HL-60 (cell line): ENCODE results near the gene KRTAP13-4.

ENCODE experiments used
- DNase-seq, 2 experiments: peaks; one replicate each; pipeline ENCODE4 v3.0.0-alpha.2; 2010 to 2020; ENCODE audit warnings: low read depth in 1 of 2, low spot score in 1 of 2
- H3K27ac ChIP-seq: fragments of 250-450 bp; sonication (Bioruptor Pico); replicated peaks from 2 replicates; pipeline ENCODE4 v1.5.1; 2020; ENCODE audit warnings: mild to moderate bottlenecking, moderate library complexity
- H3K27me3 ChIP-seq: fragments of 250-450 bp; sonication (Bioruptor Pico); 2 replicates; pipeline ENCODE4 v1.5.1; 2021; ENCODE audit warnings: mild to moderate bottlenecking, moderate library complexity; ENCODE audit not compliant: insufficient read depth, poor library complexity, severe bottlenecking
- H3K4me3 ChIP-seq: replicated peaks from 2 replicates; pipeline ENCODE4 v1.5.1; 2011; ENCODE audit warnings: mild to moderate bottlenecking, control low read depth, low read length; ENCODE audit not compliant: insufficient read depth
- CTCF ChIP-seq: IDR thresholded peaks from one replicate; pipeline ENCODE4 v1.5.1; 2011; ENCODE audit warnings: low read length, control low read depth, inconsistent platforms; ENCODE audit not compliant: insufficient read depth
- GABPA ChIP-seq: IDR thresholded peaks from 2 replicates; pipeline ENCODE4 v1.6.1; 2012; ENCODE audit warnings: low read depth
- POLR2AphosphoS5 ChIP-seq: IDR thresholded peaks from 2 replicates; pipeline ENCODE4 v1.6.1; 2012; ENCODE audit warnings: low read depth
- REST ChIP-seq: IDR thresholded peaks from 2 replicates; pipeline ENCODE4 v1.6.1; 2012; ENCODE audit warnings: low read depth; ENCODE audit not compliant: insufficient replicate concordance
- SPI1 ChIP-seq: IDR thresholded peaks from 2 replicates; pipeline ENCODE4 v1.6.1; 2012; ENCODE audit warnings: low read depth, mild to moderate bottlenecking, borderline replicate concordance

The KRTAP13-4 gene

GRCh38 chr21:30444204-30444603, 14.2 kb downstream of the KRTAP13-4 start:
- Histone ChIP-seq H3K27ac (no peak overlapping the region), H3K27me3 (no peaks in the 10 kb centered on the region), H3K4me3 (no peak overlapping the region)
- TF ChIP-seq GABPA (no peak), CTCF (no peak), SPI1 (no peak)
- DNase-seq: no peak

- H3K27ac ChIP-seq: no peak overlapping the region
- no peaks in the 10 kb centered on the region for H3K27me3 ChIP-seq
- no peak for TF ChIP-seq REST
- TF ChIP-seq GABPA: no peak
- TF ChIP-seq SPI1: no peak
- TF ChIP-seq CTCF: no peak
- TF ChIP-seq POLR2AphosphoS5: no peak
- DNase-seq: no peak
- no peak overlapping the region for H3K4me3 ChIP-seq
Measured at GRCh38 chr21:30447056-30447455, 17.0 kb downstream of the KRTAP13-4 start.

GRCh38 chr21:30448514-30448913, 18.5 kb downstream of the KRTAP13-4 start:
- Histone ChIP-seq H3K27ac (no peak overlapping the region), H3K4me3 (no peak overlapping the region), H3K27me3 (no peaks in the 10 kb centered on the region)
- TF ChIP-seq GABPA (no peak), REST (no peak), SPI1 (no peak), CTCF (no peak), POLR2AphosphoS5 (no peak)
- DNase-seq: no peak

DNA sequence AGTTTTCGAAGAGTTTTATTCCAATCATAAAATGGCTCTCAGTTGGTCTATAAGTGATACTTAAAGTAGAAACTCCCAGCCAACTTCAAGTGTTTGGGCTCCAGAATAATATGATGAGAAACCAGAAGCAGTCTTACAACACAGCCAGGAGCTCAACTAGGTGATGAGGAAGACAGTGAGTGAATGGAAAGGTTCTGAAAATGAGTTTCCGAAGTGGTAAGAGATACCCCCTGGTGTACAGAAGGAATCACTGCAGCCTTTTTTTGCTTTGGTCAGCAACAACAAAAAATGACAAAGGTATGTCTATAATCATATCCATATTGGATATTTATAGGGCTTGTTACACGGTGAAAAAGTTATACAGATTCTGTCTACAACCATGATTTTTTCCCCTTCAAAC, 33.7 kb downstream of the KRTAP13-4 start:
- H3K27ac ChIP-seq: no peak overlapping the region

More for the DNA sequence above, 33.7 kb downstream of the KRTAP13-4 start:
- DNase-seq: no peak
- no peaks in the 10 kb centered on the region for H3K27me3 ChIP-seq
- no peak overlapping the region for H3K4me3 ChIP-seq
- TF ChIP-seq REST: no peak
- no peak for TF ChIP-seq GABPA
- no peak for TF ChIP-seq SPI1
- peak; percentile 10 for TF ChIP-seq CTCF
- TF ChIP-seq POLR2AphosphoS5: no peak
